DOHH2 (cell line): ENCODE measurements around the gene STAG1.

Experiments used
- CTCF ChIP-seq: fragments of 200-600 bp; sonication (generic); IDR thresholded peaks from one replicate; pipeline ENCODE4 v1.5.1; 2014; ENCODE audit warnings: antibody characterized with exemption, mild to moderate bottlenecking, low read depth, low read length; ENCODE audit not compliant: poor library complexity, severe bottlenecking
- EZH2phosphoT487 ChIP-seq: fragments of 200-600 bp; sonication (generic); IDR thresholded peaks from 2 replicates; pipeline ENCODE4 v1.6.1; 2017; ENCODE audit warnings: borderline replicate concordance, mild to moderate bottlenecking, antibody characterized with exemption, low read length, moderate library complexity, mixed read lengths

- TF ChIP-seq CTCF (no peak), EZH2phosphoT487 (no peak)
These were observed 459.7 kb downstream of the STAG1 start for GRCh38 chr3:136292500-136292899.
